Stomach (tissue), 9 donors: ENCODE results near the gene TBPL1. TPM values are rescaled to one million over a fixed set of nuclear protein-coding genes. Genes with fewer than 3 reads are reported as not detected.

Experiments
- DNase-seq, 2 donors: peaks; one replicate each; pipeline versions ENCODE4 v3.0.0 to v3.0.0-alpha.2; 2013 to 2019
- H3K27ac ChIP-seq, 5 donors: fragments of 200-600 bp in 4 of 5; sonication (generic) in 4 of 5; one replicate each; pipeline ENCODE4 v1.5.1; 2013 to 2019; ENCODE audit warnings: mild to moderate bottlenecking in 1 of 5, moderate library complexity in 1 of 5
- H3K27me3 ChIP-seq, 3 donors: fragments of 200-600 bp; sonication (generic); one replicate each; pipeline ENCODE4 v1.5.1; 2017 to 2019; ENCODE audit warnings: mixed run types in 1 of 3
- H3K36me3 ChIP-seq, 4 donors: fragments of 200-600 bp; sonication (generic); 1 replicate in 3 of 4; 2 replicates in 1 of 4; pipeline ENCODE4 v1.5.1; 2016 to 2019
- H3K4me1 ChIP-seq, 4 donors: fragments of 200-600 bp; sonication (generic); one replicate each; pipeline ENCODE4 v1.5.1; 2016 to 2019
- H3K4me3 ChIP-seq, 4 donors: fragments of 200-600 bp; sonication (generic) in 3 of 4; one replicate each; pipeline ENCODE4 v1.5.1; 2016 to 2019; ENCODE audit warnings: mild to moderate bottlenecking in 1 of 4
- H3K9me3 ChIP-seq, 4 donors: fragments of 200-600 bp; sonication (generic); one replicate each; pipeline ENCODE4 v1.5.1; 2016 to 2019
- CTCF ChIP-seq, 7 experiments: fragments of 450-650 bp in 4 of 7; fragments of 200-600 bp in 3 of 7; sonication (generic) in 3 of 7; IDR thresholded peaks; one replicate each; pipeline ENCODE4 v1.5.1; 2016 to 2019; ENCODE audit warnings: antibody characterized with exemption in 7 of 7, control low read depth in 2 of 7, mild to moderate bottlenecking in 1 of 7
- EP300 ChIP-seq: sonication (generic); formaldehyde crosslinking; IDR thresholded peaks from one replicate; pipeline ENCODE4 v1.6.1; 2017; ENCODE audit warnings: antibody characterized with exemption
- POLR2A ChIP-seq, 4 donors: fragments of 450-650 bp; IDR thresholded peaks; one replicate each; pipeline ENCODE4 v1.6.1; 2016; ENCODE audit warnings: antibody characterized with exemption in 4 of 4, control low read depth in 2 of 4, mild to moderate bottlenecking in 1 of 4, moderate library complexity in 1 of 4
- POLR2AphosphoS5 ChIP-seq, 3 donors: sonication (generic); formaldehyde crosslinking; IDR thresholded peaks; one replicate each; pipeline ENCODE4 v1.6.1; 2016; ENCODE audit warnings: antibody characterized with exemption in 3 of 3
- WGBS, 5 donors: extraction: QIAGEN DNeasy Blood & Tissue Kit in 3 of 5; methylation state at CpG; one replicate each; pipeline versions ENCODE4 v1.1.5 to v1.1.7; 2013 to 2018; 5-methylcytosine and 5-hydroxymethylcytosine counted together
- intact Hi-C: fragments of 100-400 bp; cut with DNase I; formaldehyde crosslinking; loops from one replicate; pipeline ENCODE4 v1.15.1; 2023; ENCODE audit warnings: low total_unique reads
- polyA plus RNA-seq, 3 donors: library from polyadenylated mRNA; stranded (reverse); fragments of 200-250 nt; gene quantifications; one replicate each; pipeline ENCODE4 v1.2.3, GENCODE V29; 2013
- total RNA-seq, 5 donors: library from RNA; depleted of rRNA; stranded (reverse); fragments of >200 nt; gene quantifications; one replicate each; pipeline versions ENCODE4 v1.1.0 to v1.2.3, GENCODE V29; 2014 to 2016
- donor health status: healthy with polysubstance abuse.
- donor health status: Bipolar disorder and iron deficiency.
- donor health status: healthy.

Gene TBPL1
- total and polyA plus RNA-seq, 8 donors: 0.29 to 67.7 (median 17.7) TPM

- no peak for TF ChIP-seq POLR2A (IDR thresholded peaks at IDR 0.05)
- no peak for TF ChIP-seq POLR2AphosphoS5 (IDR thresholded peaks at IDR 0.05)
- no peak for TF ChIP-seq CTCF (IDR thresholded peaks at IDR 0.05)
- TF ChIP-seq EP300: no peak
- H3K27ac ChIP-seq: peak overlapping the region in 2 of 5 donors; percentile 27 to 52
- WGBS, 5 donors: 41 to 61% (median 50%) methylated on average over 4 of the region's 4 CpGs
- H3K4me3 ChIP-seq: no peak overlapping the region
- intact Hi-C loops: no loop called here
- no peaks in the 10 kb centered on the region for H3K9me3 ChIP-seq
- DNase-seq: no peak
- H3K27me3 ChIP-seq: no peaks in the 10 kb centered on the region
- H3K36me3 ChIP-seq: no peaks in the 10 kb centered on the region
- peaks cover 0 to 17% (median 4%) of the 10 kb centered on the region in 4 donors for H3K4me1 ChIP-seq
These were observed 67.5 kb downstream of the TBPL1 start for GRCh38 chr6:134020543-134020942.

DNA sequence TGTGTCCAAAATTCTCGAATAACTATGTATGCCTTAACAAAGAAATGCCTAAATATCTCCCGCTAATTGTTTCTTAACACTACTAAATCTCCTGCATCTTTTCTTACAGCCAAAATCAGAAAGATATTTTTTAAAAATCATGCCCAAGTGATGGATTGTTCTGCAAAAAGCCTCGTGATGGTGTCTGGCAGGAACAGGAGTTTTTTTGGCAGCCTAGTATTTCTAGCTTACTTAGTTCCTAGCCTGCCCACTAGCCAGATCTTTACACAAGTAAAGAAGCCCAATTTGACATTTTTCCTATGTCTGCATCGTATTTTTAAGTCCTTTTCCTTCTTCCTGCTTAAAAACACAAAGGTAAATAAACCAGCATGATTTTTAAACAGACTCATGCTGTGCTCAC, 67.9 kb downstream of the TBPL1 start:
- DNase-seq: no peak
- no peaks in the 10 kb centered on the region for H3K9me3 ChIP-seq
- no peaks in the 10 kb centered on the region for H3K36me3 ChIP-seq
- no peaks in the 10 kb centered on the region for H3K27me3 ChIP-seq
- no peak for TF ChIP-seq POLR2AphosphoS5 (IDR thresholded peaks at IDR 0.05)
- no peak for TF ChIP-seq POLR2A (IDR thresholded peaks at IDR 0.05)
- no peak for TF ChIP-seq CTCF (IDR thresholded peaks at IDR 0.05)
- TF ChIP-seq EP300: no peak
- 47 to 68% (median 65%) methylated on average over 4 of the region's 4 CpGs for WGBS, 5 donors
- no peak overlapping the region for H3K4me3 ChIP-seq
- peaks cover 0 to 17% (median 4%) of the 10 kb centered on the region in 4 donors for H3K4me1 ChIP-seq
- peak overlapping the region in 2 of 5 donors; percentile 27 to 52 for H3K27ac ChIP-seq
- intact Hi-C loops: no loop called here

GRCh38 chr6:134021396-134022122, 68.5 kb downstream of the TBPL1 start:
- no peak for TF ChIP-seq POLR2AphosphoS5 (IDR thresholded peaks at IDR 0.05)
- no peak for TF ChIP-seq EP300
- TF ChIP-seq CTCF (IDR thresholded peaks at IDR 0.05): no peak
- no peak for TF ChIP-seq POLR2A (IDR thresholded peaks at IDR 0.05)
- 73 to 86% (median 78%) methylated on average over 5 of the region's 5 CpGs for WGBS, 5 donors
- no peaks in the 10 kb centered on the region for H3K27me3 ChIP-seq
- H3K36me3 ChIP-seq: no peaks in the 10 kb centered on the region
- DNase-seq: no peak
- intact Hi-C loops: no loop called here
- H3K4me3 ChIP-seq: no peak overlapping the region
- H3K9me3 ChIP-seq: no peaks in the 10 kb centered on the region
- peaks cover 0 to 17% (median 4%) of the 10 kb centered on the region in 4 donors for H3K4me1 ChIP-seq
- no peak overlapping the region for H3K27ac ChIP-seq

- Histone ChIP-seq H3K9me3 (no peaks in the 10 kb centered on the region), H3K4me3 (no peak overlapping the region), H3K4me1 (peaks cover 0 to 17% (median 4%) of the 10 kb centered on the region in 4 donors), H3K27me3 (no peaks in the 10 kb centered on the region), H3K27ac (no peak overlapping the region), H3K36me3 (no peaks in the 10 kb centered on the region)
- intact Hi-C loops: no loop called here
- no peak for DNase-seq
- TF ChIP-seq POLR2AphosphoS5 (IDR thresholded peaks at IDR 0.05): no peak
- no peak for TF ChIP-seq POLR2A (IDR thresholded peaks at IDR 0.05)
- TF ChIP-seq EP300: no peak
- no peak for TF ChIP-seq CTCF (IDR thresholded peaks at IDR 0.05)
- WGBS, 5 donors: 35 to 43% (median 38%) methylated on average over 3 of the region's 3 CpGs
These were observed 69.6 kb downstream of the TBPL1 start for GRCh38 chr6:134022650-134023049.
